GM15510 (cell line): ENCODE results near the gene PRX.

Source experiments
- POLR2A ChIP-seq: IDR thresholded peaks from 3 replicates; pipeline ENCODE4 v1.6.1; 2011; ENCODE audit warnings: borderline replicate concordance; ENCODE audit not compliant: insufficient read length; ENCODE audit errors: extremely low read depth

PRX gene

GRCh38 chr19:40381321-40381720, 31.9 kb downstream of the PRX start:
- TF ChIP-seq POLR2A, result no peak

DNA sequence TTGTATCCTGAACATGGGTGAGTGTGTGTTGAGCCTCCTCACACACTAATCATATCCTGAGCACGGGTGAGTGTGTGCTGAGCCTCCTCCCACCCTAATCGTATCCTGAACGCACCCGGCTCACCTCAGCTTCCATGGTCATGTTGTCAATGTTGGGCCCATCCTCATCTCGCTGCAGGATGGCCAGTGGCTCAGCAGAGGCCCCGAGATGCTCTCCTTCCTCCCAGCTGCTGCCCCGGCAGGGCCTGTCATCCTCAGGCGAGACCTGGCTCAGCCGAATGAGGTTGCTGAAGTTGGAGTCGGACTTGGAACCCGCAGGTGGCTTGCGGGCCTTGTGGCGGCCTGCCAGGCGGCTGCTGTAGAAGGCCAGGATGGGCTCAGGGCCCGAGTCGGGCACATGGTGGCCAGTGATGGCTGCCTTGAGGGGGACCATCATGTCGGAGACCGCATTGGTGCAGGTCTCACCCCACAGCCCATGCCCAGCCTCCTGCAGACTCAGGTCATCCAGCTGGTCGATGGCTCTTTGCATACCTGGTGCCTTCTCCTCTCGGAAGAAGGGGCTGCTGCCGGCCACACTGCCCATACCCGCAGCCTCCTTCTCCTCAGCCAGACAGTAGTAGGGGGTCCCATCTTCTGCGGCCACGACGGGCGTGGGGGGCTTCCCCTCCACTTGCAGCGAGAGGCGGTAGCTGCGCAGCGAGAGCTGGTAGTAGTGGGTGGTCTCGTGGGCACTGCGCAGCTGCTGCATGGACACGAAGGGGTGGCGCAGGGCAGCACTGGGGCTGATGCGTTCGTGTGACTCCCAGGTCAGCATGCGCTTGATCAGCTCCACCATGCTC, 32.8 kb downstream of the PRX start:
- no peak for TF ChIP-seq POLR2A

DNA sequence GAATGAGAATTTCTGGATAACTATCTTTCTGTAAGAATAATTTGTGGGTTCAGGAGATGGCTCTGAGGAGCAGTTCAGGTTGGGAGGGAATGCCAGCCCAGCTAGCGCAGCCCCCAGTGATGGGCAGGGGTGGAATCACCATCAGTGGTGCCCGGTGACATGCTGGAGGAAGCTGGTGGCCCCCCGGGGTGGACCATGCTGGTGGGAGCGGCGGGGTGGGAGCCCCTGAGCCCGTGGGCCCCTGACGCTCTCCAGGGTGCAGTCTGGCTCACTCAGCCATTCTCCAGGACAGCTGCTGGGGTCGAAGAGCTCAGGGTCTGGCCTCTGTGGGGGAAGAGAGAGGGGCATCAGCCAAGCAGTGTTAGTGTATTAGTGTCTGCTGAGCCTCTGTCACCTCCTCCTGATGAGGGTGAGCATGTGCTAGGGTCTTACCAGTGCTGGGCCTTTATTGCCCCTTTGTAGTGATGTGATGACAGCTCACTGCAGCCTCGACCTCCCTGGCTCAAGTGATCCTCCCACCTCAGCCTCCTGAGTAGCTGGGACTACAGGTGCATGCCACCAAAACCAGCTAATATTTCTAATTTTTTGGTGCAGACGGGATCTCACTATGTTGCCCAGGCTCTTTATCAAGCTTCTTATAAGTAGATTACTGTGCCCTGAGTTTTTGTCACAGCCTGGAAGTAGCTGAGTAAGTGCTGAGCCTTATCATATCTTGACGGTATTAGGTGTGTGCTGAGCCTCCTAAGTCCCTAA, 33.6 kb downstream of the PRX start:
- no peak for TF ChIP-seq POLR2A

- TF ChIP-seq POLR2A, result no peak
These were observed 34.7 kb downstream of the PRX start for GRCh38 chr19:40378509-40378908.

DNA sequence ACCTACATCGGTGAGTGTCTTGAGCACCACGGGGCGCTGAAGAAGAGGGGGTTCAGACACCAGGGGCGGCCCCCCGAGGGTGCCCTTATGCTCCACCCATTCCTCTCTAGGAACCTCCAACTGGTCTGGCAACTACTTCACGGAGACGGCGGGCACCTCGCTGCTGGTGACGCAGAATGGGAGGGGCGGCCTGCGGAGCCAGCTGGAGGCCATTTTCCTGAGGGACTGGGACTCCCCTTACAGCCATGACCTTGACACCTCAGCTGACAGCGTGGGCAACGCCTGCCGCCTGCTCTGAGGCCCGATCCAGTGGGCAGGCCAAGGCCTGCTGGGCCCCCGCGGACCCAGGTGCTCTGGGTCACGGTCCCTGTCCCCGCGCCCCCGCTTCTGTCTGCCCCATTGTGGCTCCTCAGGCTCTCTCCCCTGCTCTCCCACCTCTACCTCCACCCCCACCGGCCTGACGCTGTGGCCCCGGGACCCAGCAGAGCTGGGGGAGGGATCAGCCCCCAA, 35.2 kb downstream of the PRX start:
- TF ChIP-seq POLR2A, result no peak

DNA sequence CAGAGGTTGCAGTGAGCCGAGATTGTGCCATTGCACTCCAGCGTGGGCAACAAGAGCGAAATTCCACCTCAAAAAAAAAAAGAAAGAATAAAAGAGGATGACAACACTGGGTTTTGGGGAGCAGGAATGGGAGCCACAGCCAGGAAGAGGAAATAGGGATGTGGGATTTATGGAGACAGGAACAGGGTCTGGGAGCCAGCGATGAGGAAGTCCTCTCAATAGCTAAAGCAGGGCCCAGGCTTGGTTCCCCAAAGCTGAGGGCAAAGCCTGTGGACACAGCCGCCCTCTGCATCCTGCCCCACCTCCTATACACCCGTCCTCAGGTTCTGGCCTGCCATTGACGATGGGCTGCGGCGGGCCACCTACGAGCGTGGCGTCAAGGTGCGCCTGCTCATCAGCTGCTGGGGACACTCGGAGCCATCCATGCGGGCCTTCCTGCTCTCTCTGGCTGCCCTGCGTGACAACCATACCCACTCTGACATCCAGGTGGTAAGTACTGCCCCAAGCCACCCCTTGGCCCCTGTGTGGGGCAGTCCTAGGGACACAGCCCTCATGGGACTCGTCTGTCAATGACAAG, 36.8 kb downstream of the PRX start:
- TF ChIP-seq POLR2A, result no peak

DNA sequence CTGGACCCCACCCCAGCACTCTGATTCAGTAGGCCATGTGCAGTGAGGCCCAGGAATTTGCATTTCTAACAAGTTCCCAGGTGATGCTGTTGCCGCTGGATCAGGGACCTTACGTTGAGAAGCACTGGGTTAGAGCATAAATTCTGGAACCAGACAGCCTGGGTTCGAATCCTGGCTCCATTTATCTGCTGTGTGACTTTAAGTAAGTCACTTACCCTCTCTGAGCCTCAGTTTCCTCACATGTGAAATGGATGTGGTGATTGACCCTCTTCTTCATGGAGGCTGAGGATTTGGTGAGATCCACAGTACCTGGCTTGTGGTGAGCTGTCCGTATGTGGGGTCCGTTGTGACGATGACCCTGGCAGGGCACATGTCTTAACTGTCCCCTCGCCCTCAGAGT, 39.1 kb downstream of the PRX start:
- TF ChIP-seq POLR2A, result no peak

GRCh38 chr19:40371802-40372122, 41.4 kb downstream of the PRX start:
- no peak for TF ChIP-seq POLR2A

DNA sequence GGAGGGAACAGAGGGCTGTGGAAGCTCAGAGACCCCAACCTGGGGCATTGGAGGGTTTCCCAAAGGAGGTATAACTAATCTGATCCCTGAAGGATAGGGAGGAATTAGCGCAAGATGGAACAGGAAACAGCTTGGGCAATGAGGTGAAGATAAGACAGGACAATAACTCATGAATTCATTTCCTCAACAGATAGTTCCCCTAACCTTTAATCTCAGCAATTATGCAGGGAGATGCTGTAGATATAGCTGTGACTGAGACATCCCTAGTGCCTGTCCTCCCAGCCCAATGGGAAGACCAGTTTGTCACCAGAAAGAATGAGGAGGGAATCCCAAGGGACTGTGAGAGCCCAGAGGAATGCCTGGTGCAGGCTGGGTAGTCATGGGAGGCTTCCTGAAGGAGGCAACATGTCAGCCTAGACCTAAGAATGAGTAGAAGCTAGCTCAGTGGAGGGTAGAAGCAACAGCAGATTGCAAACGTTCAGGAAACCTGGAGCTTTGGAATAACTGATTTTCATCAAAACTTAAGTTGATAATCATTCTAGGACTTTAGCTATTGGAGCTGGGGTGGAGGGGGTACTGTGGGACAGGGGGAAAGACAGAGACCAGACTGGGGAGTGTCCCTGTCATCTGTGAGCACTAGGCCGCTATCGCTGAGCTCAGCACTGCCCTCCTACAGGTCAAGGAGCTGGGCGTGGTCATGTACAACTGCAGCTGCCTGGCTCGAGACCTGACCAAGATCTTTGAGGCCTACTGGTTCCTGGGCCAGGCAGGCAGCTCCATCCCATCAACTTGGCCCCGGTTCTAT, 42.0 kb downstream of the PRX start:
- TF ChIP-seq POLR2A, result no peak

- no peak for TF ChIP-seq POLR2A
These were observed 43.4 kb downstream of the PRX start for GRCh38 chr19:40369797-40370196.

DNA sequence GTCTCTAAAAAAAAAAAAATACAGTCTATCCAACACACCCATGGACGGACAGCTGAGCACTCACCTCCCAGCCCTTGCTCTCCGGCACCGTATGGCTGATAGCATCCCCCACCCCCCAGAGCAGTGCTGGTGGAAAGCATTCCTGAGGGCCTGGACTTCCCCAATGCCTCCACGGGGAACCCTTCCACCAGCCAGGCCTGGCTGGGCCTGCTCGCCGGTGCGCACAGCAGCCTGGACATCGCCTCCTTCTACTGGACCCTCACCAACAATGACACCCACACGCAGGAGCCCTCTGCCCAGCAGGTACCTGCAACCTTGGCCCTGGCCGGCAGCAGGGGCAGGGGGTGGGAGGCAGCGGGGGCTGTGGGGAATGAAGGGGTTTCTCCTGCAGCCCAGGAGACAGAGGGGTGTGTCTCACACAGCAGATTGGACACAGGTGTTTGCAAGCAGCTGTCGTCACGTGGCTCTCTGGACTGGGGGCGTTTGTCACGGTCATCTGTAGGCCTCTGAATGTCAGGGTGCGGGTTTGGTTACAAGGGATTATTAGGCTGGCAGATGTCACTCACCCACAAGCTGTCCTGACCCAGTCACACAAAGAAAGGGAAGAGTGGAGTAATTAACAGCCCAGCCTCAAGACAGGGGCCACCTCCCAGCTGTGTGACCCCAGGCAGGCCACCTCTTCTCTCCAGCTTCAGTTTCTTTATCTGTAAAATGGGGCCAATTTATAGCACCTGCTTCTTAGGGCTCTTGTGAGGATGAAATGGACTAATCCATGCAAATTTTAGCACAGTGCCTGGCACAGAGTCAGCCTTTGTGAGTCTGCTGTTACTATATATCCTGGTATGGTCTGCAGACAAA, 45.4 kb downstream of the PRX start:
- TF ChIP-seq POLR2A, result no peak

DNA sequence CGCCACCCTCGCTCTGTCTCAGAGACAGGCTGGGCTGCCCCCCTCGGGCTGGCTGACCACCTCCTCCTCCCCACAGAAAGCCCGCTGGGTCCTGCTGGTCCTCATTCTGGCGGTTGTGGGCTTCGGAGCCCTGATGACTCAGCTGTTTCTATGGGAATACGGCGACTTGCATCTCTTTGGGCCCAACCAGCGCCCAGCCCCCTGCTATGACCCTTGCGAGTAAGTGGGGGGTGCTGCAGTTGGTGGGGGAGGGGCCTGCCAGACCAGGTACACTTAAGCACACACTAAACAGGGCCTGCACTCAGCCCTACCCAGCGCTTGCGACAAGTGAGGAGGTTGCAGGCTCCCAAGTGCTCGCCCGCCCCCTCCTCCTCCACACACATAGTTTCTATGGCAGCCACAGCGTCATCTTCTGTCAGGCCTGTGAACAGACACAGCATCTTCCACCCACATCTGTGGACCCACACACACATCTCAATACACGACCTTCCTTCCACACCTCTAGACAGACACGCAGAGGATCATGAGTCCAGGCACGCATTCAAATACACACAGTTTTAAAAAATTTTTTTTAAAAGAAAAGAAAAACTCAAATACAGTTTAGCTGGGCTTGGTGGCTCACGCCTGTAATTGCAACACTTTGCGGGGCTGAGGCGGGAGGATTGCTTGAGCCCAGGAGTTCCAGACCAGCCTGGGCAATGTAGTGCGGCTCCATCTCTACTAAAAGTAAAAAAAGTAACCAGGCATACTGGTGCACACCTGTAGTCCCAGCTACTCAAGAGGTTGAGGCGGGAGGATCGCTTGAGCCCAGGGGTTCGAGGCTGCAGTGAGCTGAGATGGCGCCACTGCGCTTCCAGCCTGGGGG, 46.2 kb downstream of the PRX start:
- TF ChIP-seq POLR2A, result no peak
